Esophagus muscularis mucosa (tissue), 4 donors: ENCODE data around the gene HOXB9. TPM values are rescaled to one million over a fixed set of nuclear protein-coding genes. Genes with fewer than 3 reads are reported as not detected.
A peak's percentile ranks its signal among the peaks of the same experiment; 100 is the strongest.

Source experiments
- DNase-seq: peaks from one replicate; pipeline ENCODE4 v3.0.0-alpha.2; 2017; ENCODE audit errors: extremely low spot score
- H3K27ac ChIP-seq, 4 donors: fragments of 200-600 bp; sonication (generic); replicated peaks in 1 of 4; 1 replicate in 3 of 4; 2 replicates in 1 of 4; pipeline ENCODE4 v1.5.1; 2016 to 2019; ENCODE audit warnings: mild to moderate bottlenecking in 1 of 4
- H3K27me3 ChIP-seq, 4 donors: fragments of 200-600 bp; sonication (generic); one replicate each; pipeline versions ENCODE4 v1.5.1 to v1.6.0; 2016 to 2019
- H3K36me3 ChIP-seq, 4 donors: fragments of 200-600 bp; sonication (generic); one replicate each; pipeline ENCODE4 v1.5.1; 2016 to 2019
- H3K4me1 ChIP-seq, 4 donors: fragments of 200-600 bp; sonication (generic); one replicate each; pipeline ENCODE4 v1.5.1; 2016 to 2019
- H3K4me3 ChIP-seq, 4 donors: fragments of 200-600 bp; sonication (generic); 1 replicate in 2 of 4; 2 replicates in 2 of 4; pipeline ENCODE4 v1.5.1; 2016 to 2019; ENCODE audit warnings: mild to moderate bottlenecking in 4 of 4, moderate library complexity in 1 of 4
- H3K9me3 ChIP-seq, 4 donors: fragments of 200-600 bp; sonication (generic); 1 replicate in 3 of 4; 2 replicates in 1 of 4; pipeline ENCODE4 v1.5.1; 2016 to 2019
- CTCF ChIP-seq, 3 experiments: fragments of 200-600 bp in 2 of 3; fragments of 450-650 bp in 1 of 3; sonication (generic) in 2 of 3; IDR thresholded peaks; one replicate each; pipeline ENCODE4 v1.5.1; 2017 to 2019; ENCODE audit warnings: antibody characterized with exemption in 3 of 3, mild to moderate bottlenecking in 2 of 3, moderate library complexity in 1 of 3
- EP300 ChIP-seq: sonication (generic); formaldehyde crosslinking; IDR thresholded peaks from one replicate; pipeline ENCODE4 v1.6.1; 2017; ENCODE audit warnings: antibody characterized with exemption
- POLR2A ChIP-seq: fragments of 450-650 bp; IDR thresholded peaks from one replicate; pipeline ENCODE4 v1.6.1; 2017; ENCODE audit warnings: antibody characterized with exemption, moderate library complexity, mild to moderate bottlenecking, low read depth
- POLR2AphosphoS5 ChIP-seq, 2 donors: sonication (generic); formaldehyde crosslinking; IDR thresholded peaks; one replicate each; pipeline ENCODE4 v1.6.1; 2017; ENCODE audit warnings: antibody characterized with exemption in 2 of 2
- WGBS: methylation state at CpG from one replicate; pipeline ENCODE4 v1.1.5; 2018; 5-methylcytosine and 5-hydroxymethylcytosine counted together
- intact Hi-C: fragments of 100-400 bp; cut with DNase I; formaldehyde crosslinking; loops from one replicate; pipeline ENCODE4 v1.15.1; 2023
- total RNA-seq, 4 donors: library from RNA; depleted of rRNA; stranded (reverse); fragments of >200 nt; gene quantifications; one replicate each; pipeline versions ENCODE4 v1.1.0 to v1.2.1, GENCODE V29; 2016

The HOXB9 gene
- total RNA-seq, 4 donors from 2014 or later = not detected

- Histone ChIP-seq H3K36me3 (no peaks in the 10 kb centered on the region), H3K4me1 (peaks cover 33 to 90% (median 86%) of the 10 kb centered on the region in 4 donors), H3K4me3 (peak overlapping the region; percentile 66 to 90 (median 77)), H3K27me3 (no peaks in the 10 kb centered on the region), H3K27ac (peak overlapping the region; percentile 91 to 97 (median 96)), H3K9me3 (no peaks in the 10 kb centered on the region)
- no peak for DNase-seq
- intact Hi-C loops = loop anchor here (2.0 kb wide), 1 partner anchor 34 kb away; no protein-coding TSS in a partner anchor
- 4% methylated on average over 11 of the region's 43 CpGs for WGBS
- no peak for TF ChIP-seq POLR2A
- peak; percentile 40 to 80 for TF ChIP-seq POLR2AphosphoS5 (IDR thresholded peaks at IDR 0.05)
These were observed 49.5 kb downstream of the HOXB9 start for GRCh38 chr17:48576479-48577309.

- Histone ChIP-seq H3K27me3 (no peaks in the 10 kb centered on the region), H3K4me3 (peak overlapping the region; percentile 66 to 90 (median 77)), H3K36me3 (no peaks in the 10 kb centered on the region), H3K27ac (peak overlapping the region; percentile 91 to 97 (median 96)), H3K9me3 (no peaks in the 10 kb centered on the region), H3K4me1 (peaks cover 29 to 93% (median 90%) of the 10 kb centered on the region in 4 donors)
- WGBS = 17% methylated on average over 22 of the region's 22 CpGs
- no peak for TF ChIP-seq POLR2A
- TF ChIP-seq EP300 = no peak
- TF ChIP-seq POLR2AphosphoS5 (IDR thresholded peaks at IDR 0.05) = peak; percentile 14 to 57
- no peak for TF ChIP-seq CTCF (IDR thresholded peaks at IDR 0.05)
- intact Hi-C loops = loop anchor here (2.0 kb wide), 1 partner anchor 33 kb away; no protein-coding TSS in a partner anchor
- DNase-seq = no peak
These were observed 50.3 kb downstream of the HOXB9 start for GRCh38 chr17:48575673-48576478.

GRCh38 chr17:48575066-48575582, 51.0 kb downstream of the HOXB9 start:
- peaks cover 29 to 93% (median 89%) of the 10 kb centered on the region in 4 donors for H3K4me1 ChIP-seq
- intact Hi-C loops = no loop called here
- H3K27ac ChIP-seq = peak overlapping the region; percentile 91 to 97 (median 96)
- no peaks in the 10 kb centered on the region for H3K27me3 ChIP-seq
- no peak for TF ChIP-seq POLR2AphosphoS5 (IDR thresholded peaks at IDR 0.05)
- no peak for TF ChIP-seq POLR2A
- no peak for TF ChIP-seq EP300
- no peak for TF ChIP-seq CTCF (IDR thresholded peaks at IDR 0.05)
- H3K36me3 ChIP-seq = no peaks in the 10 kb centered on the region
- DNase-seq = no peak
- peak overlapping the region; percentile 66 to 90 (median 77) for H3K4me3 ChIP-seq
- 32% methylated on average over 7 of the region's 7 CpGs for WGBS
- no peaks in the 10 kb centered on the region for H3K9me3 ChIP-seq

GRCh38 chr17:48574505-48575065, 51.6 kb downstream of the HOXB9 start:
- whole genome bisulfite sequencing = 40% methylated on average over 8 of the region's 8 CpGs
- no peak for DNase-seq
- intact Hi-C loops = no loop called here
- Histone ChIP-seq H3K9me3 (no peaks in the 10 kb centered on the region), H3K27me3 (no peaks in the 10 kb centered on the region), H3K4me1 (peaks cover 30 to 93% (median 89%) of the 10 kb centered on the region in 4 donors), H3K36me3 (no peaks in the 10 kb centered on the region), H3K27ac (peak overlapping the region; percentile 91 to 97 (median 96)), H3K4me3 (peak overlapping the region; percentile 66 to 90 (median 77))
- TF ChIP-seq POLR2AphosphoS5 (IDR thresholded peaks at IDR 0.05) (no peak), POLR2A (no peak), CTCF (IDR thresholded peaks at IDR 0.05) (no peak), EP300 (no peak)
